Spleen (tissue), 11 donors: Measurements from ENCODE around the gene FNBP1. TPM values are rescaled to one million over a fixed set of nuclear protein-coding genes. Genes with fewer than 3 reads are reported as not detected.
"Not testable (repeated sequence)": the region's sequence is repeated elsewhere in the genome, so short reads cannot be mapped to it uniquely, and the experiment has no call there.

Source experiments
- DNase-seq: peaks from one replicate; pipeline ENCODE4 v3.0.0-alpha.2; 2020
- H3K27ac ChIP-seq, 8 donors: fragments of 200-600 bp; sonication (generic) in 7 of 8; 1 replicate in 4 of 8; 2 replicates in 4 of 8; pipeline versions ENCODE4 v1.5.0 to v1.8.0; 2016 to 2021; ENCODE audit warnings: inconsistent platforms in 4 of 8, mild to moderate bottlenecking in 4 of 8, moderate library complexity in 1 of 8
- H3K27me3 ChIP-seq, 7 donors: fragments of 200-600 bp; sonication (generic) in 6 of 7; replicated peaks in 1 of 7; 1 replicate in 4 of 7; 2 replicates in 3 of 7; pipeline versions ENCODE4 v1.5.0 to v1.8.0; 2016 to 2021; ENCODE audit warnings: inconsistent platforms in 3 of 7, mild to moderate bottlenecking in 1 of 7
- H3K36me3 ChIP-seq, 6 donors: fragments of 200-600 bp; sonication (generic) in 5 of 6; 1 replicate in 4 of 6; 2 replicates in 2 of 6; pipeline versions ENCODE4 v1.5.0 to v1.8.0; 2016 to 2021; ENCODE audit warnings: inconsistent platforms in 2 of 6
- H3K4me1 ChIP-seq, 6 donors: fragments of 200-600 bp; sonication (generic) in 5 of 6; 1 replicate in 3 of 6; 2 replicates in 3 of 6; pipeline versions ENCODE4 v1.5.0 to v1.8.0; 2016 to 2021; ENCODE audit warnings: inconsistent platforms in 3 of 6
- H3K4me3 ChIP-seq, 8 donors: fragments of 200-600 bp; sonication (generic) in 7 of 8; 1 replicate in 4 of 8; 2 replicates in 4 of 8; pipeline versions ENCODE4 v1.5.0 to v1.8.0; 2016 to 2021; ENCODE audit warnings: inconsistent platforms in 4 of 8, mild to moderate bottlenecking in 4 of 8, moderate library complexity in 2 of 8
- H3K9me3 ChIP-seq, 8 donors: fragments of 200-600 bp; sonication (generic) in 7 of 8; 1 replicate in 4 of 8; 2 replicates in 4 of 8; pipeline versions ENCODE4 v1.5.0 to v1.8.0; 2016 to 2021; ENCODE audit warnings: inconsistent platforms in 4 of 8
- CTCF ChIP-seq, 11 experiments: fragments of 200-600 bp in 7 of 11; fragments of 450-650 bp in 4 of 11; sonication (generic) in 4 of 11; IDR thresholded peaks in 8 of 11; conservative IDR thresholded peaks in 3 of 11; 1 replicate in 7 of 11; 2 replicates in 4 of 11; pipeline versions ENCODE4 v1.4.0 to v1.8.0; 2016 to 2021; ENCODE audit warnings: antibody characterized with exemption in 11 of 11, inconsistent platforms in 4 of 11, mild to moderate bottlenecking in 1 of 11
- POLR2A ChIP-seq, 3 donors: fragments of 450-650 bp; IDR thresholded peaks; one replicate each; pipeline ENCODE4 v1.5.1; 2017; ENCODE audit warnings: antibody characterized with exemption in 3 of 3, mild to moderate bottlenecking in 1 of 3
- POLR2AphosphoS5 ChIP-seq, 3 donors: sonication (generic); formaldehyde crosslinking; IDR thresholded peaks; one replicate each; pipeline ENCODE4 v1.5.1; 2017; ENCODE audit warnings: antibody characterized with exemption in 3 of 3
- WGBS, 5 donors: extraction: QIAGEN DNeasy Blood & Tissue Kit in 3 of 5; methylation state at CpG; one replicate each; pipeline versions ENCODE4 v1.1.5 to v1.1.7; 2013 to 2018; 5-methylcytosine and 5-hydroxymethylcytosine counted together
- intact Hi-C: fragments of 100-400 bp; cut with DNase I; formaldehyde crosslinking; loops from one replicate; pipeline ENCODE4 v1.15.0; 2023; ENCODE audit warnings: low total_unique reads
- polyA plus RNA-seq, 3 donors: library from polyadenylated mRNA; stranded (reverse); fragments of 200-250 nt; gene quantifications; one replicate each; pipeline ENCODE4 v1.2.1, GENCODE V29; 2013
- total RNA-seq, 7 donors: library from RNA; depleted of rRNA in 3 of 7; stranded (reverse); fragments of >200 nt in 3 of 7; fragmentation: NEBNext Ultra II Directional in 4 of 7; extraction: Animal tissue kit (Norgen Biotek cat#: 25700) in 4 of 7; gene quantifications; one replicate each; pipeline versions ENCODE4 v1.1.0 to v1.2.1, GENCODE V29; 2016 to 2021
- donor health status: healthy with polysubstance abuse.
- donor health status: DM: no; HTN: no; CAD: no; lungs with moderate emphysema.
- donor health status: DM: no; HTN: no; CAD: no.
- donor health status: Bipolar disorder and iron deficiency.
- donor health status: healthy.
- donor health status: DM: no; HTN: no; CAD: no.
- donor health status: DM: yes; HTN: yes; CAD: no.

Gene FNBP1
- total and polyA plus RNA-seq, 10 donors = 40.6 to 156 (median 146) TPM

DNA sequence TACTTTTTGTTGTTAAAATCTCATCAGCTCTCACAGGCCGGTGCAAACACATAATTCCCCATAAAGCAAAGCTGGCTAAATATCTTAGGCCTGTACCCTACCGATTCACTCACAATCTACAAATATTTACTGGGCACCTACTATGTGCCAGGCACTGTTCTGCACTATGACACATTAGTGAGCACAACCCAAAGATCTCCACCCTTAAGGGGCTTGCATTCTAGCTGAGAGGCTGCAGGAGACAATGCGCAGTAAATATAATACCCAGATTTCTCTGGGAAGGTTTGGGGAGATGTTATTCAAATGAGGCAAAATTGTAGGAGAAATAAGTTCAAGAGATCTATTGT, 53.7 kb downstream of the FNBP1 start:
- no peaks in the 10 kb centered on the region for H3K9me3 ChIP-seq
- no peaks in the 10 kb centered on the region for H3K27me3 ChIP-seq
- H3K4me3 ChIP-seq = peak overlapping the region in 1 of 8 donors; percentile 40
- intact Hi-C loops = loop anchor here (10.0 kb wide), 1 partner anchor 45 kb away; no protein-coding TSS in a partner anchor
- peaks cover 42 to 100% (median 72%) of the 10 kb centered on the region in 6 donors for H3K4me1 ChIP-seq
- no peak for DNase-seq
- peak overlapping the region in 7 of 8 donors; percentile 75 to 91 (median 88) for H3K27ac ChIP-seq
- peaks cover 0 to 42% (median 6%) of the 10 kb centered on the region in 6 donors for H3K36me3 ChIP-seq
- no peak for TF ChIP-seq POLR2AphosphoS5 (IDR thresholded peaks at IDR 0.05)
- WGBS, 5 donors = 58 to 76% (median 68%) methylated on average over 3 of the region's 3 CpGs

- Histone ChIP-seq H3K36me3 (peaks cover 0 to 36% (median under 1%) of the 10 kb centered on the region in 6 donors), H3K27ac (peak overlapping the region; percentile 35 to 91 (median 86)), H3K27me3 (no peaks in the 10 kb centered on the region), H3K4me3 (peak overlapping the region in 1 of 8 donors; percentile 40), H3K9me3 (no peaks in the 10 kb centered on the region), H3K4me1 (peaks cover 42 to 100% (median 69%) of the 10 kb centered on the region in 6 donors)
- no peak for DNase-seq
- intact Hi-C loops = loop anchor here (10.0 kb wide), 1 partner anchor 46 kb away; no protein-coding TSS in a partner anchor
- 56 to 65% (median 58%) methylated on average over 9 of the region's 9 CpGs for WGBS, 5 donors
- peak in 1 of 3 donors; percentile 89 for TF ChIP-seq POLR2AphosphoS5 (IDR thresholded peaks at IDR 0.05)
- TF ChIP-seq POLR2A (IDR thresholded peaks at IDR 0.05) = peak in 1 of 3 donors; percentile 40
- TF ChIP-seq CTCF (IDR thresholded peaks at IDR 0.05 in 8 of 11, conservative IDR thresholded peaks at IDR 0.05 in 3 of 11) = no peak
Measured at GRCh38 chr9:129988607-129989361, 54.2 kb downstream of the FNBP1 start.

DNA sequence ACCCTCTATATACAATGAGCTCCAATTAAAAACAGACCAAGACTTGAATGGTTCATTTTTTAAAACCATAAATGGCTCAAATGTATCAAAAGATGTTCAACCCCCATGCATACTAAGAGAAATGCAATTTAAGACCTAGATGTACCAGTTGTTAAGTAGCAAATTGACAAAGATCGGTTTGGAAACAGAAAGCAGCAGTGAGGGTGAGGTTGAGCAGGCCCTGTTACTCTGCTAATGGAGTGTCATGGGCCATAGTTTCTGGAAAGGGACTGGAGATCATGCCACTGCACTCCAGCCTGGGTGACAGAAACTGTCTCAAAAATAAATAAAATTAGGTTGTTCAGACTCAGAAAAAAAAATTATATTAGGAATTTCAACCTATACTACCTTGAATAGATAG, 55.0 kb downstream of the FNBP1 start:
- Histone ChIP-seq H3K4me1 (peaks cover 42 to 100% (median 73%) of the 10 kb centered on the region in 6 donors), H3K27me3 (no peaks in the 10 kb centered on the region), H3K36me3 (peaks cover 0 to 32% (median 0%) of the 10 kb centered on the region in 6 donors), H3K4me3 (no peak overlapping the region), H3K27ac (peak overlapping the region in 7 of 8 donors; percentile 4 to 91 (median 83)), H3K9me3 (no peaks in the 10 kb centered on the region)
- 63 to 82% (median 71%) methylated on average over 1 of the region's 1 CpG for WGBS, 5 donors
- intact Hi-C loops = loop anchor here (10.0 kb wide), 1 partner anchor 47 kb away; no protein-coding TSS in a partner anchor
- no peak for DNase-seq
- TF ChIP-seq CTCF (IDR thresholded peaks at IDR 0.05 in 8 of 11, conservative IDR thresholded peaks at IDR 0.05 in 3 of 11) (no peak), POLR2A (IDR thresholded peaks at IDR 0.05) (no peak), POLR2AphosphoS5 (IDR thresholded peaks at IDR 0.05) (no peak)

DNA sequence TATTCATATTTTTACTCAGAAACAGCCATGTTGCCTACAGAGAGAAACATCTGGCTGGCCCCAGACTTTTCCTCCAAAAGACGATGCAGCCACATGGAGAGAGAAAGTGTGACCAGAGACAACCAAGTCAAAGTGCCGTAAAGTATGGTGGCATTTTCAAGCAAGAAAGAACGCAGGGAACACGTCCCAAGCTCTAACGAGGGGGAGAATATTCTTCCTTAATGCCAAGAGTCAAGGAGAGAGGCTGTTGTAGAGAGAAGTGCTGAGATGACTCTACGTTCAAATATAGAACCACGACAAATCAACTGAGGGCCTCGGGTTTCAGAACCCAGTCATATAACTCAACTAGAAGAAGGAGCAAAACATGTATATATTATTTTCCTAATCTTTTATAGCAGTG, 55.9 kb downstream of the FNBP1 start:
- peaks cover 42 to 100% (median 68%) of the 10 kb centered on the region in 6 donors for H3K4me1 ChIP-seq
- WGBS, 5 donors = 55 to 63% (median 60%) methylated on average over 8 of the region's 8 CpGs
- DNase-seq = no peak
- TF ChIP-seq POLR2AphosphoS5 (IDR thresholded peaks at IDR 0.05) = no peak
- TF ChIP-seq POLR2A (IDR thresholded peaks at IDR 0.05) = no peak
- no peak for TF ChIP-seq CTCF (IDR thresholded peaks at IDR 0.05 in 8 of 11, conservative IDR thresholded peaks at IDR 0.05 in 3 of 11)
- H3K9me3 ChIP-seq = no peaks in the 10 kb centered on the region
- intact Hi-C loops = loop anchor here (10.0 kb wide), 1 partner anchor 48 kb away; no protein-coding TSS in a partner anchor
- H3K27me3 ChIP-seq = no peaks in the 10 kb centered on the region
- H3K27ac ChIP-seq = peak overlapping the region in 6 of 8 donors; percentile 1 to 91 (median 86)
- H3K4me3 ChIP-seq = no peak overlapping the region
- H3K36me3 ChIP-seq = peaks cover 0 to 30% (median 0%) of the 10 kb centered on the region in 6 donors

DNA sequence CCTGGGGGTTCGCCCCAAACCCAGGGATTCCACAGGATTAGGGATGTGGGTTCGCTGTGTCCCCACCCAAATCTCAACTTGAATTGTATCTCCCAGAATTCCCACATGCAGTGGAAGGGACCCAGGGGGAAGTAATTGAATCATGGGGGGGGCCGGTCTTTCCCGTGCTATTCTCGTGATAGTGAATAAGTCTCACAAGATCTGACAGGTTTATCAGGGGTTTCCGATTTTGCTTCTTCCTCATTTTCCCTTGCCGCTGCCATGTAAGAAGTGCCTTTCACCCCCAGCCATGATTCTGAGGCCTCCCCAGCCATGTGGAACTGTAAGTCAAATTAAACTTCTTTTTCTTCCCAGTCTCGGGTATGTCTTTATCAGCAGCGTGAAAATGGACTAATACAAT, 58.4 kb downstream of the FNBP1 start:
- peaks cover 0 to 23% (median 0%) of the 10 kb centered on the region in 6 donors for H3K36me3 ChIP-seq
- H3K27me3 ChIP-seq, DNase-seq, H3K9me3 ChIP-seq, H3K4me3 ChIP-seq: not testable (repeated sequence)
- H3K27ac ChIP-seq = peak overlapping the region in 3 of 8 donors; percentile 27 to 73 (median 57)
- intact Hi-C loops = loop anchor here (10.0 kb wide), 1 partner anchor 50 kb away; no protein-coding TSS in a partner anchor
- H3K4me1 ChIP-seq = peaks cover 20 to 98% (median 54%) of the 10 kb centered on the region in 6 donors
- 73 to 83% (median 78%) methylated on average over 8 to 9 of the region's 9 CpGs for WGBS, 5 donors
